Endodermal cell (in vitro differentiated cells): ENCODE data around the gene CDH23. TPM values are rescaled to one million over a fixed set of nuclear protein-coding genes. Genes with fewer than 3 reads are reported as not detected.

Experiments
- DNase-seq: peaks from one replicate; pipeline ENCODE4 v3.0.0-alpha.2; 2017
- H3K27ac ChIP-seq: 2 replicates; pipeline ENCODE4 v1.5.1; 2013; ENCODE audit warnings: mild to moderate bottlenecking, low read depth, low read length, moderate library complexity
- H3K27me3 ChIP-seq: 2 replicates; pipeline ENCODE4 v1.6.1; 2013; ENCODE audit warnings: mild to moderate bottlenecking, low read length, moderate library complexity; ENCODE audit not compliant: insufficient read depth, control insufficient read depth, poor library complexity, severe bottlenecking
- H3K36me3 ChIP-seq: 2 replicates; pipeline ENCODE4 v1.7.0; 2013; ENCODE audit warnings: mild to moderate bottlenecking, low read length, moderate library complexity; ENCODE audit not compliant: control insufficient read depth, insufficient read depth
- H3K4me1 ChIP-seq: one replicate; pipeline ENCODE4 v1.7.0; 2013; ENCODE audit warnings: low read length; ENCODE audit not compliant: control insufficient read depth, insufficient read depth
- H3K4me3 ChIP-seq: 2 replicates; pipeline ENCODE4 v1.5.1; 2013; ENCODE audit warnings: mild to moderate bottlenecking, low read length, moderate library complexity
- H3K9ac ChIP-seq: 2 replicates; pipeline ENCODE4 v1.6.1; 2013; ENCODE audit warnings: mild to moderate bottlenecking, low read length, moderate library complexity; ENCODE audit not compliant: poor library complexity, severe bottlenecking; ENCODE audit errors: extremely low read depth
- H3K9me3 ChIP-seq: 2 replicates; pipeline ENCODE4 v1.6.1; 2013; ENCODE audit warnings: mild to moderate bottlenecking, low read length, moderate library complexity; ENCODE audit not compliant: control insufficient read depth
- H3K27ac Mint-ChIP-seq: 2 replicates; pipeline ENCODE4 v1.8.0; 2020; ENCODE audit warnings: mixed read lengths
- H3K27me3 Mint-ChIP-seq: 2 replicates; pipeline ENCODE4 v1.8.0; 2021; ENCODE audit warnings: mild to moderate bottlenecking, mixed read lengths; ENCODE audit not compliant: insufficient read depth
- H3K36me3 Mint-ChIP-seq: 2 replicates; pipeline ENCODE4 v1.8.0; 2020; ENCODE audit warnings: low read depth, mixed read lengths
- H3K4me1 Mint-ChIP-seq: 2 replicates; pipeline ENCODE4 v1.8.0; 2020; ENCODE audit warnings: mixed read lengths
- H3K4me3 Mint-ChIP-seq: 2 replicates; pipeline ENCODE4 v1.8.0; 2020; ENCODE audit warnings: mild to moderate bottlenecking, moderate library complexity, mixed read lengths
- H3K9me3 Mint-ChIP-seq: 2 replicates; pipeline ENCODE4 v1.8.0; 2020; ENCODE audit warnings: mild to moderate bottlenecking, mixed read lengths
- CTCF ChIP-seq: fragments of 200-600 bp; sonication (generic); conservative IDR thresholded peaks from 2 replicates; pipeline ENCODE4 v1.5.0; 2021; ENCODE audit warnings: antibody characterized with exemption, mild to moderate bottlenecking
- WGBS, 2 experiments: methylation state at CpG; one replicate each; pipeline versions ENCODE4 v1.1.5 to v1.1.7; 2013; ENCODE audit warnings: missing lambda C conversion rate in 2 of 2, mixed read lengths in 1 of 2; ENCODE audit not compliant: insufficient coverage in 1 of 2, insufficient read length in 1 of 2; 5-methylcytosine and 5-hydroxymethylcytosine counted together
- total RNA-seq, 2 donors: library from RNA; stranded (reverse); fragmentation: NEBNext Ultra II Directional in 1 of 2; extraction: Animal tissue kit (Norgen Biotek cat#: 25700) in 1 of 2; gene quantifications; 2 replicates in 1 of 2; 3 replicates in 1 of 2; pipeline ENCODE4 v1.2.1, GENCODE V29; 2021

CDH23 gene
- total RNA-seq, 2 donors from 2014 or later, result 2.1 to 4.2 TPM

- no peaks in the 10 kb centered on the region for H3K4me1 Mint-ChIP-seq
- H3K27ac ChIP-seq, result no peak overlapping the region
- WGBS, 2 experiments, result 89 to 100% methylated on average over 1 to 2 of the region's 2 CpGs
- H3K36me3 Mint-ChIP-seq, result no peaks in the 10 kb centered on the region
- no peak overlapping the region for H3K27ac Mint-ChIP-seq
- no peaks in the 10 kb centered on the region for H3K27me3 Mint-ChIP-seq
- H3K4me3 ChIP-seq, result no peak overlapping the region
- no peak for DNase-seq
- H3K9ac ChIP-seq, result no peak overlapping the region
- no peaks in the 10 kb centered on the region for H3K36me3 ChIP-seq
- no peaks in the 10 kb centered on the region for H3K9me3 Mint-ChIP-seq
- H3K27me3 ChIP-seq, result no peaks in the 10 kb centered on the region
- H3K9me3 ChIP-seq, result no peaks in the 10 kb centered on the region
- TF ChIP-seq CTCF, result no peak
- H3K4me1 ChIP-seq, result no peaks in the 10 kb centered on the region
- H3K4me3 Mint-ChIP-seq, result no peak overlapping the region
Observed at GRCh38 chr10:71600849-71601248, 204.1 kb downstream of the CDH23 start.

DNA sequence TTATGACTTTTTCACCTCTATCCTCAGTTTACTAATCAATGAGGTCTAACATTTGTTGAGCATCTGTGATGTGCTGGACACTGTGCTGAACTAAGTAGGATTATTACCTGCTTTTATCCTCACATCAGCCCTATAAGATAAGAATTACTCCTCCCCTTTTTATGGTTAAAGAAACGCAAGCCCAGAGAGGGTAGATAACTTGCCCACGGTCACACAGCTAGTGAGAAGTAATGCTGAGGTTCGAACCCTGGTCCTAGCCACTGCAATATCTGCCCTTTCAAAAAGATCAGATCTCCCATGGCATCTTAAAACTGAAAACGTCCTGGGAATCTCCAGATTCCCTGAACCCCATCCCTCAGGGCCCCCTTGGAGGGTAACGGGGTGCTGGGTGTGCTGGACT, 204.6 kb downstream of the CDH23 start:
- no peak for TF ChIP-seq CTCF
- Mint-ChIP-seq H3K36me3 (no peaks in the 10 kb centered on the region), H3K4me1 (no peaks in the 10 kb centered on the region), H3K9me3 (no peaks in the 10 kb centered on the region), H3K27ac (no peak overlapping the region), H3K4me3 (no peak overlapping the region), H3K27me3 (no peaks in the 10 kb centered on the region)
- no peaks in the 10 kb centered on the region for H3K9me3 ChIP-seq
- no peak for DNase-seq
- no peak overlapping the region for H3K27ac ChIP-seq
- H3K4me3 ChIP-seq, result no peak overlapping the region
- no peaks in the 10 kb centered on the region for H3K27me3 ChIP-seq
- no peak overlapping the region for H3K9ac ChIP-seq
- WGBS, 2 experiments, result 85 to 87% methylated on average over 4 to 5 of the region's 5 CpGs
- no peaks in the 10 kb centered on the region for H3K36me3 ChIP-seq
- no peaks in the 10 kb centered on the region for H3K4me1 ChIP-seq

- Mint-ChIP-seq H3K4me1 (no peaks in the 10 kb centered on the region), H3K27me3 (no peaks in the 10 kb centered on the region), H3K27ac (no peak overlapping the region), H3K36me3 (no peaks in the 10 kb centered on the region), H3K4me3 (no peak overlapping the region), H3K9me3 (no peaks in the 10 kb centered on the region)
- Histone ChIP-seq H3K9ac (no peak overlapping the region), H3K27me3 (no peaks in the 10 kb centered on the region), H3K27ac (no peak overlapping the region), H3K4me3 (no peak overlapping the region), H3K4me1 (no peaks in the 10 kb centered on the region), H3K36me3 (no peaks in the 10 kb centered on the region), H3K9me3 (no peaks in the 10 kb centered on the region)
- no peak for TF ChIP-seq CTCF
- DNase-seq, result no peak
- 68 to 82% methylated on average over 5 to 7 of the region's 7 CpGs for WGBS, 2 experiments
Observed at GRCh38 chr10:71603150-71603549, 206.4 kb downstream of the CDH23 start.
